Activated CD4-positive, alpha-beta T cell treated with anti-CD3 and anti-CD28 coated beads, Interleukin-2, amount 10 ng/mL, durations not matched to agents 7 days and 5 days (primary cell): ENCODE measurements around the gene SELPLG. TPM values are rescaled to one million over a fixed set of nuclear protein-coding genes. Genes with fewer than 3 reads are reported as not detected.

Experiments
- CTCF ChIA-PET: fragments of 350-600 bp; sonication (Branson Sonifier 250); formaldehyde crosslinking; loops from one replicate; lab custom pipeline; 2021; ENCODE audit warnings: antibody characterized with exemption; lab: Charles Lee
- POLR2A ChIA-PET: fragments of 350-600 bp; sonication (Branson Sonifier 250); formaldehyde crosslinking; loops from one replicate; lab custom pipeline; 2021; ENCODE audit warnings: antibody characterized with exemption; lab: Charles Lee
- DNase-seq: peaks from one replicate; pipeline ENCODE4 v3.0.0-alpha.2; 2020
- H3K27ac Mint-ChIP-seq: one replicate; pipeline ENCODE4 v1.8.0; 2021; ENCODE audit warnings: mild to moderate bottlenecking, moderate library complexity, mixed read lengths
- H3K27me3 Mint-ChIP-seq: one replicate; pipeline ENCODE4 v1.8.0; 2021; ENCODE audit warnings: mixed read lengths
- H3K36me3 Mint-ChIP-seq: one replicate; pipeline ENCODE4 v1.8.0; 2021; ENCODE audit warnings: low read depth, mixed read lengths
- H3K4me1 Mint-ChIP-seq: one replicate; pipeline ENCODE4 v1.8.0; 2021; ENCODE audit warnings: mixed read lengths
- H3K4me3 Mint-ChIP-seq: one replicate; pipeline ENCODE4 v1.8.0; 2021; ENCODE audit warnings: mild to moderate bottlenecking, moderate library complexity, mixed read lengths
- H3K9me3 Mint-ChIP-seq: one replicate; pipeline ENCODE4 v1.8.0; 2021; ENCODE audit warnings: mixed read lengths
- total RNA-seq, 2 experiments: library from RNA; stranded (reverse); gene quantifications; one replicate each; pipeline ENCODE4 v1.2.3, GENCODE V29; 2021

Gene SELPLG
- total RNA-seq, 2 experiments from 2014 or later: 207 to 214 TPM

DNA sequence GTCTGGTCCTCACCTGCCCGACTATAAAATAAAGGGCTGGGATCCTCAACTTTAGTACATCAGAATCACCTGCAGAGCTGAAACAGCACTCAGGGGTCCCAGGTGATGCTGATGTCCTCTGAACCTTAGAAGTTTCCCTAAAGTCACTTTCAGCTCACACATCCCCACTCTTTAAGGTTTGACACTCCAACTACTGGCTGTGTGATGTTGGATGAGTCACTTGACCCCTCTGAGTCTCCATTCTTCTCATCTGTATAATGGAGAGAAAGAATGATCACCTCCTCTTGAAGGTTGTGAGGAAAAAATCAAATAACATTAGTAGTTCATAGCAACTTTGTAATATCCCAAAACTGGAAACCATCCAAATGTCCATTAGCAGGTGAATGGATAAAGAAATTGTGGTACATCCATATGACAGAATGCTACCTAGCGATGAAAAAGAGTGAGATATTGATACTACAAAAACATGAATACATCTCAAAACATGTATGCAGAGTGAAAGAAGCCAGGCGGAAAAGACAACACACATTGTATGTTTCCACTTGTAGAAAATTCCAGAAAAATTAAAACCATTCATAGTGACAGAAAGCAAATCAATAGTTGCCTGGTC lies 49.1 kb downstream of the SELPLG start:
- Mint-ChIP-seq H3K4me1 (no peaks in the 10 kb centered on the region), H3K27me3 (peaks cover 5% of the 10 kb centered on the region), H3K36me3 (no peaks in the 10 kb centered on the region), H3K27ac (no peak overlapping the region), H3K4me3 (no peak overlapping the region), H3K9me3 (no peaks in the 10 kb centered on the region)
- ChIA-PET CTCF (interaction anchor here (0.8 kb wide), 1 partner anchor 11 kb away, joined by 4 read pairs; no protein-coding TSS in a partner anchor), POLR2A (no interaction called here)
- DNase-seq: no peak

DNA sequence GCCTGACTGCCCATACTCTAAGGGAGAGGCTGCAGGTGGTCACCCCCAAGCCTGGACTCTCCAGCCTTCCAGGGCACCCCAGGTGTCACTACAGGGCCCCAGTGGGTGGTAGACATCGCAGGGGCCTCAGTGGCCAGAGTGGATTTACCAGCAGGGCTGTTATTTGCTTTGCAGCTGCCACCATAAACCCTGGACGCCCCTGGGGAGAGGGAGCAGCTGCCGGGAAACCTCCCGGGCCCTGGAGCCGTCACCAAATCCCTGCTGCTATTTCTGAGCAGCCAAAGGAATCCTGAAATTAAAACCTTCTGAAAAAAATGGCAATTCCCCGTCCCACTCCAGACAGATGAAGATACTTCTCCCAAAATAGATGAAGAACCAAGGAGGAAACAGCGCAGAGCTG lies 49.7 kb downstream of the SELPLG start:
- no peak overlapping the region for H3K27ac Mint-ChIP-seq
- peaks cover 1% of the 10 kb centered on the region for H3K36me3 Mint-ChIP-seq
- no peak for DNase-seq
- CTCF ChIA-PET: interaction anchor here (0.8 kb wide), 1 partner anchor 11 kb away, joined by 4 read pairs; no protein-coding TSS in a partner anchor
- H3K9me3 Mint-ChIP-seq: peaks cover 2% of the 10 kb centered on the region
- POLR2A ChIA-PET: no interaction called here
- H3K4me3 Mint-ChIP-seq: no peak overlapping the region
- peaks cover 5% of the 10 kb centered on the region for H3K27me3 Mint-ChIP-seq
- H3K4me1 Mint-ChIP-seq: no peaks in the 10 kb centered on the region

DNA sequence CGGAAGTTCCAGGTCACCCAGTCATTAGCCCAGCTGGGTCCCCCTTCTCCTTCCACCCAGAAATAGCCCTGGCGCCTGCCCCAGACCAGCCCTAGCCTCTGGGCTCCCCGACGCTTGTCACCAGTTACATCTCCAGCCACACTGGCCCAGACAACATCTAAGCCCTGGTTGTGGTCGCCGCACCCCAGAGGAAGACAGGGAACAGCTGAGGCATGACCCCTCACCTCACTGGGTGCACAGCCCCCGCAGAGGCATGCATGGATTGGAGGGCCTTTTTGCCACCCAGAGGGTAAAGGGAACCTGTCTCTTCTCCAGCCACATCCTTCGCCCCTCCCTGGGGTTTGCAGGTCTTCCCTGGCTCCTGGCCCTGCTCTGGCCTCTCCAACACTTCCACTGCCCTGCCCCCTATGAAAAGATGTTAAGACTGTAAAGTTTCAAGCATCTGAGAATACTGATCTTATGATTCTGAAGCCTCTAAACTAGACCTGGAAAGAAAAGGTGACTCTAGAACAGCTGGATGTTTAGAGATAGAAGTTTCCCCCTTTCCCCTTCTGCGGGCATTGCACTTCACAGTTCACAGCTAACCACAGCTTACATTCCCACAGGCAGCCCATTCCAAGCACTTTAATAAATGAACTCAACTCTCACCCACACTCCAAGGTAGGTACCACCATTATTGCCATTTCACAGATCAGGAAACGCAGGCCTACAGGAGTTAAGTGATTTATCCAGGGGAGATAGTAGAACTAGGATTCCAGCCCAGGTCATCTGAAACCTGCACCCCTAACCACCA lies 50.5 kb downstream of the SELPLG start:
- no peaks in the 10 kb centered on the region for H3K4me1 Mint-ChIP-seq
- ChIA-PET POLR2A (no interaction called here), CTCF (interaction anchor here (1.4 kb wide), 1 partner anchor 34 kb away, joined by 3 read pairs; no protein-coding TSS in a partner anchor)
- no peak overlapping the region for H3K27ac Mint-ChIP-seq
- H3K27me3 Mint-ChIP-seq: peaks cover 5% of the 10 kb centered on the region
- DNase-seq: no peak
- peaks cover 5% of the 10 kb centered on the region for H3K9me3 Mint-ChIP-seq
- peaks cover 2% of the 10 kb centered on the region for H3K36me3 Mint-ChIP-seq
- no peak overlapping the region for H3K4me3 Mint-ChIP-seq

DNA sequence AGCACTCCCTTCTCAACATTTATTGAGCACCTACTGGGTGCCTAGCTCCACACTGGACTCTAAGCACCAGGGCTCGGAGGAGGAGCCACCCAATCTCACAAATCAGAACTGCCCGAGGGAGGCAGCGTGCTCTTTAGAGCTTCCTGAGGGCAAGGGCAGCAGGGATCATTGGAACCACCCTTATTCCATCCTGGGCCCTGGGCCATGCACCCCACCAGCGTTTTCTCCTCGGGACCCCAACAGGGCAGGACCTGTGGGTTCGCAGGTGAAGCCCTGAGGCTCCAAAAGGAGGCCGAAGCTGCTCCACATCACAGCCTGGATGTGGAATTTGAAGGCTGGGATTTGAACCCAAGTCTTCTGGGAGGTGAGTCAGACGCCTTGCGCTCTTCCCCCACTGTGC lies 51.2 kb downstream of the SELPLG start:
- Mint-ChIP-seq H3K27me3 (peaks cover 7% of the 10 kb centered on the region), H3K27ac (no peak overlapping the region), H3K4me3 (no peak overlapping the region), H3K4me1 (peaks cover 2% of the 10 kb centered on the region), H3K36me3 (peaks cover 2% of the 10 kb centered on the region), H3K9me3 (peaks cover 7% of the 10 kb centered on the region)
- ChIA-PET POLR2A (no interaction called here), CTCF (interaction anchor here (0.6 to 1.4 kb wide), 2 partner anchors 35 to 44 kb away, joined by 3 read pairs; no protein-coding TSS in a partner anchor)
- DNase-seq: no peak

DNA sequence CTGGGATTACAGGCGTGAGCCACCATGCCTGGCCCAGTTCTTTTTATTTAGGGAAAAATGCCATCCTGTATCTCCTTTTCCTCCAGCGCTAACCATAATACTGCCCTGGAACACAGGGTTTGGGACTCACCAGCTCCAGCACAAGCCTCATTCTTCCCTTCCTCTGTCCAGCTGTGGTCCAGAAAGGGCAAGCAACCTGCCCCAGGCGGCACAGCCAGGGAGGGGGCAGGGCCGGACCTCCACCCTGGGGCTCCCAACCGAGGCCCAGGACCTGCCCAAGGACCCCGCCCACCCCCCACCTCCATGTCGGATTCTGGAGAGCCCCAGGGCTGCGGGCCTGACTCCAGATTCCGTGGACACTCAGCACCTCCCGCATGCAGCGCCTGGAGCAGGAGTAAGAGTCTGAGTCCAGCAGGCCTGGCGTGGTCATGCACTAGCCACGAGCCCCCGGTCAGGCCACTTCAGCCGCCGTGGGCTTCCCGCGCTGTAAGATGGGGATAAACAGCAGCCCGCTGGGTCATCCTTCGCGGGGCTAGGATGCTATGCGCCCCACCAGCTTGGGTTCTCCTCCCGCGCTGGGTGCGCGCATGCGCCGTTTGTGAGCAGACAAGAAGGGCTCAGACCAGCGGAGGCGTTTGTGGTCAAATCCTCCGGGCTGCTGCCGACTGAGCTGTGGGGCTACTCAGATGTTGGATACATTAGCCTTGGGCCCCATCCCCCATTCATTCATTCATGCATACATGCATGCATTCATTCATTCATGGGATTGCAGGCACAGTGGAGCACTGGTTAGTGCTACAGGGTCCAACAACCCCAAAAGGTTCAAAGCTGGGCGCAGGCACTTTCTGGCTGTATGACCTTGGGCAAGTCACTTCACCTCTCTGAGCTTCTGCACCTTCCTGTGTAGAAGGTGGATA lies 52.1 kb downstream of the SELPLG start:
- ChIA-PET CTCF (interaction anchor here (0.6 kb wide), 1 partner anchor 45 kb away, joined by 3 read pairs; no protein-coding TSS in a partner anchor), POLR2A (no interaction called here)
- Mint-ChIP-seq H3K4me3 (no peak overlapping the region), H3K9me3 (peaks cover 8% of the 10 kb centered on the region), H3K36me3 (peaks cover 2% of the 10 kb centered on the region), H3K27me3 (peaks cover 10% of the 10 kb centered on the region), H3K4me1 (peaks cover 6% of the 10 kb centered on the region), H3K27ac (no peak overlapping the region)
- no peak for DNase-seq

DNA sequence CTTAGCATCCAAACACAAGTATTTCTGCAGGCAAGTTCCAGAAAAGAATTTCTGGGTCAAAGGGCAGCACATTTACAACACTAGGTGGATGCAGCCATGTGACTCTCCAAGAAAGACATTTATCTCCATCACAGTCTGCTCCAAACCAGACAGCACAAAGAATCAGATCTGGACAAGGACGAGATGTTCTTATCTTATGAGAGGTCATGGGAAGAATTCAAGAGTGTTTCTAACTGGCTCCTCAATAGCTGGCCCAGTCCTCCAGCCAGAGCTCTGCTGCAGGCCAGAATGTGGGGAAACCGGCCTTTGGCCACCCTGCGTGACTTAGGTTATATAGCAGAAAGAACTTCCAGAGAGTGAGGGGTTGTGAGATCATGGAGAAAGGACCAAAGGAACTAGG lies 53.2 kb downstream of the SELPLG start:
- Mint-ChIP-seq H3K4me3 (no peak overlapping the region), H3K4me1 (peaks cover 16% of the 10 kb centered on the region), H3K36me3 (peaks cover 2% of the 10 kb centered on the region), H3K27ac (no peak overlapping the region), H3K27me3 (peaks cover 10% of the 10 kb centered on the region), H3K9me3 (peaks cover 8% of the 10 kb centered on the region)
- CTCF ChIA-PET: interaction anchor here (1.1 kb wide), 1 partner anchor 9 kb away, joined by 3 read pairs; no protein-coding TSS in a partner anchor
- POLR2A ChIA-PET: no interaction called here
- DNase-seq: no peak

DNA sequence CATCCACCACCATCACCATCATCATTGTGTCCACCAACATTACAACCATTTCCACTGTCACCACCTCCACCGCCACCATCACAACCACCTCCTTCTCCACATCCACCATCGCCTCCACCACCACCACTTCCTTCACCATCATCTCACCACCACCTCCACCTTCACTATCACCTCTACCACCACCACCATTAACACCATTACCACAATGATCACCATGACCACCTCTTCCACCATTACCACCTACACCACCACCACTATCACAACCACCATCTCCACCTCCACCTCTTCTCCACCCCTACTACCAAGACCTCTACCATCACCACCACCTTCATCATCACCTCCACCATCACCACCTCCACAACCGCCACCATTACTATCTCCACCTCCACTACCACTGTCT lies 54.9 kb downstream of the SELPLG start:
- H3K27ac Mint-ChIP-seq: no peak overlapping the region
- CTCF ChIA-PET: interaction anchor here (2.5 to 3.8 kb wide), 2 partner anchors 13 to 39 kb away, joined by 12 to 14 read pairs; no protein-coding TSS in a partner anchor
- peaks cover 11% of the 10 kb centered on the region for H3K9me3 Mint-ChIP-seq
- H3K27me3 Mint-ChIP-seq: peaks cover 9% of the 10 kb centered on the region
- H3K4me1 Mint-ChIP-seq: peaks cover 31% of the 10 kb centered on the region
- POLR2A ChIA-PET: no interaction called here
- DNase-seq: no peak
- H3K4me3 Mint-ChIP-seq: no peak overlapping the region
- peaks cover 5% of the 10 kb centered on the region for H3K36me3 Mint-ChIP-seq

DNA sequence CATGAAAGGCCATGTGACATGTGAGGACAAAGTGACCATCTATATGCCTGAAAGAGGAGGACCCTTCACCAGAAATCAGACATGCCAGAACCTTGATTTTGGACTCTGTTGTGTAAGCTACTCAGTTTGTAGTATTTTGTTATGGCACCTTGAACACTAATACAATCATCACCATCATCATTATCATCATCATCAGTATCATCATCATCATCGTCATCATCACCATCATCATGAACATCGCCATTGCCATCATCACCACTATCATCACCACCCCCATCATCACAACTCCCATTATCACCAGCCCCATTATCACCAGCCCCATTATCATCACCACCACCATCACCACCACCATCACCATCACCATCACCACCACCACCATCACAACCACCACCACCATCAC lies 55.4 kb downstream of the SELPLG start:
- POLR2A ChIA-PET: no interaction called here
- Mint-ChIP-seq H3K4me1 (peaks cover 36% of the 10 kb centered on the region), H3K36me3 (peaks cover 5% of the 10 kb centered on the region), H3K27ac (no peak overlapping the region), H3K4me3 (no peak overlapping the region), H3K9me3 (peaks cover 11% of the 10 kb centered on the region), H3K27me3 (peaks cover 9% of the 10 kb centered on the region)
- CTCF ChIA-PET: interaction anchor here (0.5 to 3.8 kb wide), 4 partner anchors 9 to 534 kb away, joined by 3 to 14 read pairs (median 8); no protein-coding TSS in a partner anchor
- no peak for DNase-seq

DNA sequence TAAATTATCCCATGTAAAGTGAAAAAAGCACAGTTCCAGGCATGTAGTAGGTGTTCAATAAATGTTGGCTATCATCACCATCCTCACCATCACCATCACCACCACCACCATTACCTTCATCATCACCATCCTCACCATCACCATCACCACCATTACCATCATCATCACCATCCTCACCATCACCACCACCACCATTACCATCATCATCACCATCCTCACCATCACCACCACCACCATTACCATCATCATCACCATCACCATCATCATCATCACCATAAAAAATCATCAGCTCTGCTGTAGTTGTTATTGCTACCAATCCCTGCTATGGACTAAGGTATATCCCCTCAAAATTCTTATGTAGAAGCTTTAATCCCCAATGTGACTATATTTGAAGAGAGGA lies 56.2 kb downstream of the SELPLG start:
- peaks cover 9% of the 10 kb centered on the region for H3K27me3 Mint-ChIP-seq
- ChIA-PET CTCF (interaction anchor here (0.5 to 3.8 kb wide), 6 partner anchors 9 to 535 kb away, joined by 3 to 14 read pairs (median 5); partner anchors contain the start of gene ALKBH2), POLR2A (no interaction called here)
- H3K4me1 Mint-ChIP-seq: peaks cover 44% of the 10 kb centered on the region
- no peak overlapping the region for H3K4me3 Mint-ChIP-seq
- peaks cover 11% of the 10 kb centered on the region for H3K9me3 Mint-ChIP-seq
- H3K36me3 Mint-ChIP-seq: peaks cover 5% of the 10 kb centered on the region
- no peak for DNase-seq
- peak overlapping the region; percentile 36 for H3K27ac Mint-ChIP-seq

DNA sequence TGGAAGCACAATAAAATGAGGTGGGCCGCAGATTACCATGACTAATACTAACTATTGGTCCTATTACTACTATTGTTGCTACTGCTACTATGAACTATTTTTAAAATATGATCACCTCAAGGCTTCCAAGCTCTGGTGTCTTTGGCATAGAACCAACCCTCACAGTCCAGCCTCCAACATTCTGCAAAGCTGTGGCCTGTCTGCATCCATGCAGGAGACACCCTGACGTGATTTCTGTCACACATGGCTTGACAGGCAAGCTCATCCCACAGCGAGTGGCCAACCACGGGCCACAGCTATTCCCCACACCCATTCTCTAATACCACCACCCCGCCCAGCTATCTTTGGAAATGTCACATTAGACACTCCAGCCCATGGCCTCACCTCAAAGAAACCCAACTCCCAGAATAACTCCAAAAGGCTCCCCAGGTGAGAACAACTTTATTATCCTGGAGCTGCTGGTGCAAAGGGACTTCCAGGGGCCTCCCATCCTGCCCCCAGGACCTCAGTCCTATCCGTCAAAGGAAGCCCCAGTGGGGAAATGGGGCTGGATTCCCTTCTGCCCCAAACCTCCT lies 56.9 kb downstream of the SELPLG start:
- ChIA-PET CTCF (interaction anchor here (1.4 to 3.8 kb wide), 4 partner anchors 11 to 516 kb away, joined by 5 to 14 read pairs (median 8); partner anchors contain the start of gene ALKBH2), POLR2A (no interaction called here)
- Mint-ChIP-seq H3K27me3 (peaks cover 9% of the 10 kb centered on the region), H3K4me1 (peaks cover 49% of the 10 kb centered on the region), H3K9me3 (peaks cover 11% of the 10 kb centered on the region), H3K36me3 (peaks cover 5% of the 10 kb centered on the region), H3K4me3 (no peak overlapping the region), H3K27ac (no peak overlapping the region)
- no peak for DNase-seq

DNA sequence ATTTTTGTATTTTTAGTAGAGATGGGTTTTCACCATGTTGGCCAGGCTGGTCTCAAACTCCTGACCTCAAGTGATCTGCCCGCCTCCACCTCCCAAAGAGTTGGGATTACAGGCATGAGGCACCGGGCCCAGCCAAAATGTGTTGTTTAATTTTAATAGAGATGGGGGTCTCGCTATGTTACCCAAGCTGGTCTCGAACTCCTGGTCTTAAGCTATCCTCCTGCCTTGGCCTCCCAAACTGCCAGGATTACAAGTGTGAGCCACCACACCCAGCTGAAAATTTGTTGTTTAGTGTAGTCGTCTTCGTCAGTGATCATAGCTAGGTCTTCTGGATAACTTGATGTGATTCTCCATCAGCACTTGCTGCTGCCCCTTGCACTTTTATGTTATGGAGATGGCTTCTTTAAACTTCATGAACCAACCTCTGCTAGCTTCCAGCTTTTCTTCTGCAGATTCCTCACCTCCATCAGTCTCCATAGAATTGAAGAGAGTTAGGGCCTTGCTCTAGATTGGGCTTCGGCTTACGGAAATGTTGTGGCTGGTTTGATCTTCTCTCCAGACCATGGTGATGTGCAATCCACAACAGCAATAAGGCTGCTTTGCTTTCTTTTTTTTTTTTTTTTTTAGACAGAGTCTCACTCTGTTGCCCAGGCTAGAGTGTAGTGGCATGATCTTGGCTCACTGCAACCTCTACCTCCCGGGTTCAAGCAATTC lies 58.3 kb downstream of the SELPLG start:
- peak; percentile 41 for DNase-seq
- Mint-ChIP-seq H3K27ac (peak overlapping the region; percentile 68), H3K36me3 (peaks cover 11% of the 10 kb centered on the region), H3K4me3 (peak overlapping the region; percentile 14), H3K9me3 (peaks cover 11% of the 10 kb centered on the region), H3K4me1 (peaks cover 60% of the 10 kb centered on the region), H3K27me3 (peaks cover 9% of the 10 kb centered on the region)
- ChIA-PET POLR2A (interaction anchor here (0.9 kb wide), 1 partner anchor 53 kb away, joined by 3 read pairs; no protein-coding TSS in a partner anchor), CTCF (interaction anchor here (0.9 to 3.8 kb wide), 3 partner anchors 10 to 518 kb away, joined by 3 to 12 read pairs (median 5); partner anchors contain the start of gene ALKBH2)
